GM21576 (cell line): ENCODE results near the gene SHISA6.

Experiments used
- ATAC-seq: cut with Tn5 transposase; IDR thresholded peaks from one replicate; pipeline ENCODE4 v1.9.1; 2021; ENCODE audit warnings: mild to moderate bottlenecking, moderate library complexity; ENCODE audit not compliant: unreplicated experiment

The SHISA6 gene

GRCh38 chr17:11340803-11341202, 99.8 kb downstream of the SHISA6 start:
- no peak for ATAC-seq

GRCh38 chr17:11342138-11342537, 101.1 kb downstream of the SHISA6 start:
- no peak for ATAC-seq

GRCh38 chr17:11349106-11349505, 108.1 kb downstream of the SHISA6 start:
- ATAC-seq: no peak

GRCh38 chr17:11351479-11351878, 110.5 kb downstream of the SHISA6 start:
- no peak for ATAC-seq

- ATAC-seq: no peak
Measured at GRCh38 chr17:11353601-11354000, 112.6 kb downstream of the SHISA6 start.

GRCh38 chr17:11356371-11356770, 115.4 kb downstream of the SHISA6 start:
- ATAC-seq: no peak

GRCh38 chr17:11363565-11364117, 122.6 kb downstream of the SHISA6 start:
- no peak for ATAC-seq

- ATAC-seq: no peak
Measured at GRCh38 chr17:11366272-11366850, 125.3 kb downstream of the SHISA6 start.

GRCh38 chr17:11369575-11369974, 128.6 kb downstream of the SHISA6 start:
- ATAC-seq: no peak

GRCh38 chr17:11372692-11373091, 131.7 kb downstream of the SHISA6 start:
- ATAC-seq: no peak

GRCh38 chr17:11378506-11378905, 137.5 kb downstream of the SHISA6 start:
- no peak for ATAC-seq

GRCh38 chr17:11380761-11381160, 139.7 kb downstream of the SHISA6 start:
- ATAC-seq: no peak

GRCh38 chr17:11383157-11383556, 142.1 kb downstream of the SHISA6 start:
- ATAC-seq: no peak

GRCh38 chr17:11384131-11384530, 143.1 kb downstream of the SHISA6 start:
- no peak for ATAC-seq

- no peak for ATAC-seq
Measured at GRCh38 chr17:11387610-11388009, 146.6 kb downstream of the SHISA6 start.

GRCh38 chr17:11388054-11388453, 147.0 kb downstream of the SHISA6 start:
- no peak for ATAC-seq

- no peak for ATAC-seq
Measured at GRCh38 chr17:11389583-11389982, 148.6 kb downstream of the SHISA6 start.

GRCh38 chr17:11391134-11391533, 150.1 kb downstream of the SHISA6 start:
- ATAC-seq: no peak

- ATAC-seq: no peak
Measured at GRCh38 chr17:11404431-11405276, 163.6 kb downstream of the SHISA6 start.

- ATAC-seq: no peak
Measured at GRCh38 chr17:11406716-11407115, 165.7 kb downstream of the SHISA6 start.

GRCh38 chr17:11412654-11413053, 171.6 kb downstream of the SHISA6 start:
- ATAC-seq: no peak

GRCh38 chr17:11418342-11418741, 177.3 kb downstream of the SHISA6 start:
- ATAC-seq: no peak
